K562 (cell line): ENCODE data around the gene SERGEF. TPM values are rescaled to one million over a fixed set of nuclear protein-coding genes. Genes with fewer than 3 reads are reported as not detected.

Experiments
- ATAC-seq: fragments of 200-7000 bp; cut with Tn5 transposase; 3 replicates; pipeline ENCODE4 v1.9.1; 2020; ENCODE audit warnings: moderate library complexity
- BruUV-seq: library from RNA; stranded (reverse); fragments of 400-500 nt; replicated peaks from 2 replicates; lab custom pipeline; 2021; lab: Mats Ljungman, UMichigan
- CTCF ChIA-PET: fragments of 300-600 bp; formaldehyde crosslinking; extraction: SDS; loops from one replicate; lab custom pipeline; 2021; ENCODE audit warnings: low intra/inter-chr PET ratio; lab: Yijun Ruan, JAX
- POLR2A ChIA-PET: fragments of 300-600, 350-650 bp; sonication (Branson Sonifier 250); formaldehyde crosslinking; extraction: SDS; loops from one replicate; lab custom pipeline; 2021; ENCODE audit warnings: antibody characterized with exemption, inconsistent platforms; lab: Yijun Ruan, JAX
- DNase-seq, 4 experiments: peaks; one replicate each; pipeline versions ENCODE4 v3.0.0 to v3.0.0-alpha.2; 2011 to 2018; ENCODE audit warnings: low spot score in 3 of 4, mixed read lengths in 3 of 4; ENCODE audit errors: extremely low read depth in 1 of 4
- FAIRE-seq: peaks from 2 replicates; lab custom pipeline; 2011; peaks lifted over from hg19 to GRCh38; lab: Jason Lieb, UNC
- H2AFZ ChIP-seq: 2 replicates; pipeline ENCODE4 v1.6.0; 2011; ENCODE audit warnings: low read depth, low read length, control low read depth, inconsistent platforms
- H3K27ac ChIP-seq: fragments of 200-600 bp; 3 replicates; pipeline ENCODE4 v1.8.0; 2011; ENCODE audit warnings: low read depth, mild to moderate bottlenecking, control low read depth, inconsistent platforms, low read length, moderate library complexity, mixed read lengths; ENCODE audit errors: extremely low read depth
- H3K27me3 ChIP-seq, 2 experiments: fragments of 300-600 bp in 1 of 2; 2 replicates in 1 of 2; 3 replicates in 1 of 2; pipeline versions ENCODE4 v1.6.0 to v1.8.0; 2011; ENCODE audit warnings: inconsistent platforms in 2 of 2, low read length in 2 of 2, mild to moderate bottlenecking in 1 of 2, mixed read lengths in 1 of 2, moderate library complexity in 1 of 2; ENCODE audit not compliant: control insufficient read depth in 2 of 2, insufficient read depth in 2 of 2
- H3K36me3 ChIP-seq: fragments of 300-600 bp; 3 replicates; pipeline ENCODE4 v1.8.0; 2011; ENCODE audit warnings: mild to moderate bottlenecking, low read length, inconsistent platforms; ENCODE audit not compliant: control insufficient read depth, insufficient read depth
- H3K4me1 ChIP-seq, 2 experiments: fragments of 200-600 bp in 1 of 2; replicated peaks in 1 of 2; 2 replicates in 1 of 2; 3 replicates in 1 of 2; pipeline versions ENCODE4 v1.5.1 to v1.8.0; 2011; ENCODE audit warnings: inconsistent platforms in 2 of 2, low read length in 2 of 2, mild to moderate bottlenecking in 1 of 2, mixed read lengths in 1 of 2, moderate library complexity in 1 of 2; ENCODE audit not compliant: control insufficient read depth in 2 of 2, insufficient read depth in 2 of 2
- H3K4me2 ChIP-seq: 2 replicates; pipeline ENCODE4 v1.6.1; 2011; ENCODE audit warnings: low read length, control low read depth, inconsistent platforms, mixed read lengths; ENCODE audit not compliant: insufficient read depth
- H3K4me3 ChIP-seq: fragments of 200-600 bp; sonication (generic), shearing (Covaris generic); 2 replicates; pipeline ENCODE4 v1.5.1; 2016; ENCODE audit warnings: control low read depth, inconsistent platforms
- H3K79me2 ChIP-seq: fragments of 200-600 bp; 3 replicates; pipeline ENCODE4 v1.8.0; 2011; ENCODE audit warnings: low read length, inconsistent platforms; ENCODE audit not compliant: control insufficient read depth, insufficient read depth
- H3K9ac ChIP-seq, 2 experiments: 2 replicates each; pipeline versions ENCODE4 v1.6.0 to v1.6.1; 2011; ENCODE audit warnings: low read depth in 2 of 2, low read length in 2 of 2, control low read depth in 1 of 2, inconsistent platforms in 1 of 2, mild to moderate bottlenecking in 1 of 2, mixed read lengths in 1 of 2; ENCODE audit not compliant: insufficient read depth in 1 of 2
- H3K9me1 ChIP-seq: one replicate; pipeline ENCODE4 v1.6.0; 2011; ENCODE audit warnings: inconsistent platforms, mild to moderate bottlenecking, low read length, moderate library complexity; ENCODE audit not compliant: control insufficient read depth, insufficient read depth
- H3K9me3 ChIP-seq: replicated peaks from 2 replicates; pipeline ENCODE4 v1.5.1; 2011; ENCODE audit warnings: low read depth, low read length, inconsistent platforms; ENCODE audit not compliant: control insufficient read depth, insufficient read depth
- H4K20me1 ChIP-seq: replicated peaks from 2 replicates; pipeline ENCODE4 v1.6.1; 2011; ENCODE audit warnings: low read length, inconsistent platforms, mixed read lengths; ENCODE audit not compliant: control insufficient read depth, insufficient read depth
- ARID3B ChIP-seq: fragments of 250-450 bp; sonication (Bioruptor Pico); IDR thresholded peaks from 2 replicates; pipeline ENCODE4 v1.4.0; 2020; ENCODE audit warnings: borderline replicate concordance
- BACH1 ChIP-seq: fragments of 200-800 bp; sonication (Bioruptor generic); IDR thresholded peaks from 2 replicates; pipeline ENCODE4 v1.6.1; 2016; ENCODE audit warnings: missing genetic modification characterization, missing compliant biosample characterization
- CHCHD3 ChIP-seq: fragments of 250-450 bp; sonication (Bioruptor Pico); IDR thresholded peaks from 2 replicates; pipeline ENCODE4 v2.1.2; 2022; ENCODE audit warnings: mild to moderate bottlenecking
- DNMT1 ChIP-seq: fragments of 450-650 bp; IDR thresholded peaks from 2 replicates; pipeline ENCODE4 v1.6.1; 2016; ENCODE audit warnings: antibody characterized with exemption, mild to moderate bottlenecking
- ESRRA ChIP-seq: fragments of 450-650 bp; IDR thresholded peaks from 2 replicates; pipeline ENCODE4 v1.6.1; 2014; ENCODE audit warnings: low read depth, mild to moderate bottlenecking, moderate library complexity, borderline replicate concordance
- HBP1 ChIP-seq: fragments of 450-650 bp; formaldehyde crosslinking; IDR thresholded peaks from 2 replicates; pipeline ENCODE4 v1.4.0; 2022; ENCODE audit warnings: missing genetic modification characterization
- HMG20A ChIP-seq: fragments of 450-650 bp; formaldehyde crosslinking; conservative IDR thresholded peaks from 2 replicates; pipeline ENCODE4 v1.4.0; 2020; ENCODE audit warnings: mild to moderate bottlenecking, mixed read lengths
- KAT7 ChIP-seq: sonication (generic); formaldehyde crosslinking; IDR thresholded peaks from 2 replicates; pipeline ENCODE4 v1.8.0; 2022; ENCODE audit warnings: missing genetic modification reagents, mild to moderate bottlenecking, borderline replicate concordance
- MLLT1 ChIP-seq, 2 experiments: fragments of 450-650 bp; IDR thresholded peaks; 2 replicates each; pipeline ENCODE4 v1.6.1; 2016
- RFX5 ChIP-seq: IDR thresholded peaks from 2 replicates; pipeline ENCODE4 v1.6.1; 2011; ENCODE audit warnings: low read depth, mild to moderate bottlenecking, improper control_type of control experiment, low read length
- TCF7L2 ChIP-seq: fragments of 150-350 bp; IDR thresholded peaks from 2 replicates; pipeline ENCODE4 v1.6.1; 2016; ENCODE audit warnings: low read depth, mild to moderate bottlenecking, low read length, moderate library complexity
- ZBTB7A ChIP-seq: IDR thresholded peaks from 2 replicates; pipeline ENCODE4 v1.6.1; 2011; ENCODE audit warnings: low read depth, mild to moderate bottlenecking, low read length, moderate library complexity, borderline replicate concordance; ENCODE audit not compliant: control insufficient read depth
- ZBTB8A ChIP-seq: fragments of 450-650 bp; IDR thresholded peaks from 2 replicates; pipeline ENCODE4 v1.6.1; 2018; ENCODE audit warnings: mild to moderate bottlenecking, moderate library complexity; ENCODE audit not compliant: partially characterized antibody
- ZFP36 ChIP-seq: fragments of 150-350 bp; IDR thresholded peaks from 2 replicates; pipeline ENCODE4 v1.6.1; 2018; ENCODE audit warnings: low read length, low read depth; ENCODE audit not compliant: partially characterized antibody
- ZNF280B ChIP-seq: fragments of 250-450 bp; sonication (Bioruptor Pico); IDR thresholded peaks from 2 replicates; pipeline ENCODE4 v1.5.1; 2021; ENCODE audit warnings: mild to moderate bottlenecking
- ZNF316 ChIP-seq: fragments of 450-650 bp; IDR thresholded peaks from 2 replicates; pipeline ENCODE4 v1.6.1; 2016
- WGBS: fragments of 100-300 bp; shearing (Covaris generic); methylation state at CpG from one replicate; pipeline ENCODE4 v1.1.6; 2016; ENCODE audit warnings: low coverage, mixed read lengths; ENCODE audit not compliant: insufficient coverage; ENCODE audit errors: missing lambda C conversion rate; 5-methylcytosine and 5-hydroxymethylcytosine counted together
- in situ Hi-C: fragments of 300-500 bp; cut with MboI; formaldehyde crosslinking; loops from 4 replicates; pipeline ENCODE4 v1.15.0; 2018; ENCODE audit warnings: inconsistent platforms, mixed read lengths
- intact Hi-C: fragments of 100-400 bp; cut with micrococcal nuclease; formaldehyde crosslinking; loops from 2 replicates; pipeline ENCODE4 v1.14.2; 2022
- polyA plus RNA-seq, 8 experiments: library from polyadenylated mRNA; depleted of rRNA in 4 of 8; stranded (reverse) in 5 of 8; unstranded in 3 of 8; fragments of >200 nt; fragmentation: Nextera tagmentation in 2 of 8; fragmentation: Illumina TruSeq in 1 of 8; extraction: Ambion mirVana in 2 of 8; extraction: Trizol in 1 of 8; gene quantifications; 2 replicates each; pipeline versions ENCODE4 v1.2.1 to v1.2.3, GENCODE V29; 2011 to 2014; ENCODE audit warnings: inconsistent platforms in 1 of 8, missing spikeins in 1 of 8
- total RNA-seq, 7 experiments: library from RNA; depleted of rRNA in 6 of 7; stranded (reverse); fragments of >200 nt in 6 of 7; fragmentation: Illumina TruSeq in 2 of 7; extraction: Trizol in 2 of 7; gene quantifications; 2 replicates each; pipeline versions ENCODE4 v1.2.1 to v1.2.3, GENCODE V29; 2011 to 2021; ENCODE audit warnings: low replicate concordance in 1 of 7

The SERGEF gene
- total and polyA plus RNA-seq, 9 of the 15 experiments (the other 6 are each of a cell fraction or from before 2014, with no cell fraction given), result 10.2 to 28.0 (median 19.9) TPM

- WGBS, result 11% methylated on average over 4 of the region's 4 CpGs
- peak; percentile 48 for FAIRE-seq
- TF ChIP-seq ZNF316 (peak; percentile 99), HMG20A (no peak), ARID3B (CRISPR knock-in tag) (no peak), DNMT1 (no peak), HBP1 (CRISPR knock-in tag) (no peak), RFX5 (no peak), KAT7 (CRISPR knock-in tag) (no peak), ESRRA (0 out of 2 replicates have a peak, but pooled peaks have one; percentile 54), ZFP36 (no peak), MLLT1 (IDR thresholded peaks at IDR 0.05) (no peak), ZBTB7A (no peak), TCF7L2 (no peak), BACH1 (tag) (peak; percentile 50; the same call in 1 of the 2 replicates), CHCHD3 (no peak), ZNF280B (CRISPR knock-in tag) (no peak), ZBTB8A (no peak)
Measured at GRCh38 chr11:17921659-17922415, 91.0 kb downstream of the SERGEF start.

More at GRCh38 chr11:17921659-17922415, 91.0 kb downstream of the SERGEF start:
- DNase-seq, result peak in 2 of 4 experiments; percentile 8 to 25
- ChIA-PET POLR2A (interaction anchor here (1.5 kb wide), 1 partner anchor 9 kb away, joined by 4 read pairs; no protein-coding TSS in a partner anchor), CTCF (no interaction called here)
- peak; percentile 70 for ATAC-seq
- Histone ChIP-seq H3K79me2 (no peaks in the 10 kb centered on the region), H3K4me3 (no peak overlapping the region), H3K9me1 (no peaks in the 10 kb centered on the region), H3K27ac (no peak overlapping the region), H2AFZ (no peak overlapping the region), H3K9me3 (no peaks in the 10 kb centered on the region), H3K9ac (no peak overlapping the region), H3K36me3 (no peaks in the 10 kb centered on the region; the same call in 2 of the 3 replicates), H3K27me3 (no peaks in the 10 kb centered on the region), H3K4me1 (peaks cover 0 to 7% of the 10 kb centered on the region in 2 experiments; a peak in 1 of 5 replicates), H4K20me1 (0 out of 2 replicates have a peak, but pooled peaks cover 2% of the 10 kb centered on the region), H3K4me2 (no peak overlapping the region; the same call in 1 of the 2 replicates)
- in situ Hi-C loops (no loop called here), intact Hi-C loops (no loop called here)
- no TSS peak for BruUV-seq
